AG04450 (cell line): ENCODE data around the gene OBSCN. TPM values are rescaled to one million over a fixed set of nuclear protein-coding genes. Genes with fewer than 3 reads are reported as not detected.

Experiments
- CTCF ChIA-PET: fragments of 300-600, 350-600 bp; formaldehyde crosslinking; extraction: SDS; loops from one replicate; lab custom pipeline; 2022; ENCODE audit warnings: antibody characterized with exemption, inconsistent platforms; lab: Charles Lee
- POLR2A ChIA-PET: fragments of 350-600 bp; formaldehyde crosslinking; extraction: SDS; loops from one replicate; lab custom pipeline; 2021; ENCODE audit warnings: antibody characterized with exemption, inconsistent platforms; lab: Yijun Ruan, JAX
- DNase-seq: peaks from one replicate; pipeline ENCODE4 v3.0.0-alpha.2; 2011; ENCODE audit warnings: low read depth, low spot score
- H3K27ac ChIP-seq: one replicate; pipeline ENCODE4 v1.5.1; 2012; ENCODE audit warnings: low read depth, low read length, control low read depth
- H3K27me3 ChIP-seq: one replicate; pipeline ENCODE4 v1.6.0; 2012; ENCODE audit warnings: low read length; ENCODE audit not compliant: control insufficient read depth, insufficient read depth
- H3K4me3 ChIP-seq: 2 replicates; pipeline ENCODE4 v1.5.1; 2011; ENCODE audit warnings: mild to moderate bottlenecking, low read depth, low read length, control low read depth
- H3K9me3 ChIP-seq: 2 replicates; pipeline ENCODE4 v1.5.1; 2012; ENCODE audit warnings: low read length; ENCODE audit not compliant: control insufficient read depth, insufficient read depth
- CTCF ChIP-seq: IDR thresholded peaks from 2 replicates; pipeline ENCODE4 v1.5.1; 2011; ENCODE audit warnings: low read depth, low read length, control low read depth, inconsistent platforms
- polyA plus RNA-seq: library from polyadenylated mRNA; depleted of rRNA; stranded (reverse); fragments of >200 nt; gene quantifications from 2 replicates; pipeline ENCODE4 v1.2.3, GENCODE V29; 2011

Gene OBSCN
- polyA plus RNA-seq, 1 experiment = 3.9 TPM

DNA sequence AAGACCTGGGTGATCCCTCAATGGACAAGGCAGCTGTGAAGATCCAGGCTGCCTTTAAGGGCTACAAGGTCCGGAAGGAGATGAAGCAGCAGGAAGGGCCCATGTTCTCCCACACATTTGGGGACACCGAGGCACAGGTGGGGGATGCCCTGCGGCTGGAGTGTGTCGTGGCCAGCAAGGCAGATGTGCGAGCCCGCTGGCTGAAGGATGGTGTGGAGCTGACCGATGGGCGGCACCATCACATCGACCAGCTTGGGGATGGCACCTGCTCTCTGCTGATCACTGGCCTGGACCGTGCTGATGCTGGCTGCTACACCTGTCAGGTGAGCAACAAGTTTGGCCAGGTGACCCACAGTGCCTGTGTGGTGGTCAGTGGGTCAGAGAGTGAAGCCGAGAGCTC lies 113.6 kb downstream of the OBSCN start:
- Histone ChIP-seq H3K27ac (no peak overlapping the region), H3K9me3 (peaks cover 27% of the 10 kb centered on the region; the same call in 1 of the 2 replicates), H3K27me3 (no peaks in the 10 kb centered on the region), H3K4me3 (no peak overlapping the region)
- POLR2A ChIA-PET = no interaction called here
- no peak for TF ChIP-seq CTCF
- CTCF ChIA-PET = no interaction called here
- no peak for DNase-seq

DNA sequence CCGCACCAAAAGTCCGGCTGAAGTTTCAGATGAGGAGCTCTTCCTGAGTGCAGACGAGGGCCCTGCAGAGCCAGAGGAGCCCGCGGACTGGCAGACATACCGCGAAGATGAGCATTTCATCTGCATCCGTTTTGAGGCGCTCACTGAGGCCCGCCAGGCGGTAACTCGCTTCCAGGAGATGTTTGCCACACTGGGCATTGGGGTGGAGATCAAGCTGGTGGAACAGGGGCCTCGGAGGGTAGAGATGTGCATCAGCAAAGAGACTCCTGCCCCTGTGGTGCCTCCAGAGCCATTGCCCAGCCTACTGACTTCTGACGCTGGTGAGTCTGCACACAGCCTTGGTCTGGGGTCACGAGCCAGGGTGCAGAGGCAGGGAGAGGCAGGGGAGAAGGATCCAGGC lies 114.1 kb downstream of the OBSCN start:
- peaks cover 23% of the 10 kb centered on the region; the same call in 1 of the 2 replicates for H3K9me3 ChIP-seq
- no peak overlapping the region for H3K27ac ChIP-seq
- H3K27me3 ChIP-seq = no peaks in the 10 kb centered on the region
- H3K4me3 ChIP-seq = no peak overlapping the region
- TF ChIP-seq CTCF = no peak
- DNase-seq = no peak
- ChIA-PET POLR2A (no interaction called here), CTCF (no interaction called here)

GRCh38 chr1:228323401-228323800 lies 115.6 kb downstream of the OBSCN start:
- CTCF ChIA-PET = no interaction called here
- no peak for TF ChIP-seq CTCF
- Histone ChIP-seq H3K4me3 (no peak overlapping the region), H3K27ac (no peak overlapping the region), H3K27me3 (no peaks in the 10 kb centered on the region), H3K9me3 (peaks cover 9% of the 10 kb centered on the region; the same call in 1 of the 2 replicates)
- POLR2A ChIA-PET = no interaction called here
- DNase-seq = no peak

DNA sequence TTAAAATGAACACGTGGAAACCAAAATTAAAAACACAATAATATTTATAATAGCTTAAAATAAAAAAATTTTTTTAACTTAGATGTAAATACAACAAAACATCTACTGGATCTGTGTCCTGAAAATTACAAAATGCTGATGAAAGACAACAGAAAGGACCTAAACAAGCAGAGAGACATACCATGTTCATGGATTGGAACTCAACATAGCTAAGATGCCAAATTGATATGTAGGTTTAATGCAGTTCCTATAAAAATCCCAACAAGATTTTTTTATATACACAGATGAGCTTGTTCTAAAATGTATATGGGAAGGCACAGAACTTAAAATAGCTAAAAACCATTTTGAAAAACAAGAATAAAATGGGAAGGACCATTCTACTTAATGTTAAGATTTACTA lies 117.4 kb downstream of the OBSCN start:
- H3K27ac ChIP-seq = no peak overlapping the region
- no peak overlapping the region for H3K4me3 ChIP-seq
- POLR2A ChIA-PET = no interaction called here
- no peak for TF ChIP-seq CTCF
- peaks cover 3% of the 10 kb centered on the region; the same call in 1 of the 2 replicates for H3K9me3 ChIP-seq
- CTCF ChIA-PET = interaction anchor here (0.6 kb wide), 1 partner anchor 1230 kb away, joined by 3 read pairs; no protein-coding TSS in a partner anchor
- H3K27me3 ChIP-seq = no peaks in the 10 kb centered on the region
- DNase-seq = no peak

DNA sequence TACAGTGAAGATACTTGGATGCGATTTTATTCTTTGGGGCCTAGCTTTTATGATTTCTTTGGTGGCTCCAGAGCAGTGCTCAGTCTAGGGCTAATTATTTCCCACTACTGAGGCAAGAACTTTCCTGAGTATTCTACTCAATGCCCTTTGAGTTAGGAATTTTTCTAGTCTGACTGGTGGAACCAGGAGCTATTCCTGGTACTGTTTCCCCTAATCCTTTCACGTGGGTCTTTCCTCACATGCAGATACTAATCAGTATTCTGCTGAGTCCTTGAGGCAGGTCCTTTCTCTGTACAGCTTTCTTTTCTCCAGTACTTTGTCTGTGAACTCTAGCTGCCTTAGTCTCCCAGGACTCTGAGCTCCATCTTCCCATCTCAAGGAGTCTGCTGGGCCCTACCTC lies 122.0 kb downstream of the OBSCN start:
- ChIA-PET POLR2A (no interaction called here), CTCF (no interaction called here)
- Histone ChIP-seq H3K4me3 (no peak overlapping the region), H3K27me3 (no peaks in the 10 kb centered on the region), H3K27ac (no peak overlapping the region), H3K9me3 (peaks cover 6% of the 10 kb centered on the region; the same call in 1 of the 2 replicates)
- no peak for DNase-seq
- TF ChIP-seq CTCF = no peak
